Activated T-helper 2 cell treated with anti-CD3 and anti-CD28 coated beads, Interferon-gamma antibody, Interleukin-2, Interleukin-4, amounts not matched to agents 10 μg/mL and 5 μg/mL and 100 μg/mL, durations not matched to agents 14 hours and 24 hours and 36 hours (primary cell): ENCODE results near the gene ATOSB. TPM values are rescaled to one million over a fixed set of nuclear protein-coding genes. Genes with fewer than 3 reads are reported as not detected.

ENCODE experiments used
- DNase-seq: peaks from one replicate; pipeline ENCODE4 v3.0.0; 2021; ENCODE audit warnings: low spot score
- H3K27ac Mint-ChIP-seq: one replicate; pipeline ENCODE4 v1.8.0; 2021; ENCODE audit warnings: mixed read lengths
- H3K27me3 Mint-ChIP-seq: one replicate; pipeline ENCODE4 v1.8.0; 2021; ENCODE audit warnings: low read depth, mixed read lengths
- H3K36me3 Mint-ChIP-seq: one replicate; pipeline ENCODE4 v1.8.0; 2021; ENCODE audit warnings: low read depth, mixed read lengths
- H3K4me1 Mint-ChIP-seq: one replicate; pipeline ENCODE4 v1.8.0; 2021; ENCODE audit warnings: low read depth, mixed read lengths
- H3K4me3 Mint-ChIP-seq: one replicate; pipeline ENCODE4 v1.8.0; 2021; ENCODE audit warnings: low read depth, mild to moderate bottlenecking, moderate library complexity, mixed read lengths
- H3K9me3 Mint-ChIP-seq: one replicate; pipeline ENCODE4 v1.8.0; 2021; ENCODE audit warnings: mixed read lengths
- intact Hi-C: fragments of 100-400 bp; cut with micrococcal nuclease; formaldehyde crosslinking; loops from one replicate; pipeline ENCODE4 v1.15.1; 2023
- total RNA-seq: library from RNA; stranded (reverse); gene quantifications from 2 replicates; pipeline ENCODE4 v1.2.3, GENCODE V29; 2022

ATOSB gene
- total RNA-seq, 1 donor from 2014 or later, result 7.0 TPM

DNA sequence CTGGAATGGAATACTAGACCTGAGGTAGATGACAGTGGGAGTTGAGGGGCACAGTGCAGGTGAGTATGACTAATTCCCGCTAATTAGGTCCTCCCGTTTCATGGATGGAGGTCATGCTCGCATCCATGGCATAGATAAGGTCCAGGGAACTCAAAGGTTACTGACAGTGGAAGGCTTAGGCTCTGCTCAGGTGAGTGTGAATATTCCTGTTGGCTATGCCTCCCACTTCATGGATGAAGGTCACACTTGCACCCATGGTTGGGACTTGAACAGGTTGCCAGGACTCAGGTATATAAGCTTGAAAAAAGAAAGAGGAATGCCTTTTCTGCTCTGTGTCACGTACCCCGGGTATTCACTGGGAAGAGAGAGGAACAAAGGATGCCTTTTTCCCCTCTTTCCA, 26.4 kb upstream of the ATOSB start:
- H3K27me3 Mint-ChIP-seq, result no peaks in the 10 kb centered on the region
- intact Hi-C loops, result no loop called here
- H3K27ac Mint-ChIP-seq, result no peak overlapping the region
- H3K4me3 Mint-ChIP-seq, result no peak overlapping the region
- no peaks in the 10 kb centered on the region for H3K36me3 Mint-ChIP-seq
- no peak for DNase-seq
- H3K4me1 Mint-ChIP-seq, result no peaks in the 10 kb centered on the region
- H3K9me3 Mint-ChIP-seq, result peaks cover 30% of the 10 kb centered on the region

DNA sequence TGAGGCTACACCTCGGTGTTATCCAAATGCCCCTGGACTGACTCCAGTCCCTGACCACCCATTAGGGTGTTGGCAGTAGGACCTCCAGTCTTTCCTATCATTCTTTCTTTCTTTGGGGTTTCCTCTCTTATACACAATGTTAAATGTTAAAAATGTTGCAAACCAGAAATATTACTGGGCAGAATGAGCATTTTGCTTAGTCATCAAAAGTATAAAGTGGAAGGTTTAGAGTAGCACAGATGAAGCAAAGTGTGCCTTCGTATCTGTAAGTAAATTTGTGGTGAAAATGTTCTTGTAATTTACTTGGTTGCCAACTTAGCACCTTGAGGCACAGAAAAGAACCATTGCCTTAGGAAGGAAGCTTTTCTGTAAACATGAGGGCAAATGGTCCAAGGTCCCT, 24.4 kb upstream of the ATOSB start:
- no peaks in the 10 kb centered on the region for H3K4me1 Mint-ChIP-seq
- peaks cover 23% of the 10 kb centered on the region for H3K9me3 Mint-ChIP-seq
- intact Hi-C loops, result no loop called here
- H3K4me3 Mint-ChIP-seq, result no peak overlapping the region
- H3K27me3 Mint-ChIP-seq, result no peaks in the 10 kb centered on the region
- DNase-seq, result no peak
- no peak overlapping the region for H3K27ac Mint-ChIP-seq
- H3K36me3 Mint-ChIP-seq, result no peaks in the 10 kb centered on the region

DNA sequence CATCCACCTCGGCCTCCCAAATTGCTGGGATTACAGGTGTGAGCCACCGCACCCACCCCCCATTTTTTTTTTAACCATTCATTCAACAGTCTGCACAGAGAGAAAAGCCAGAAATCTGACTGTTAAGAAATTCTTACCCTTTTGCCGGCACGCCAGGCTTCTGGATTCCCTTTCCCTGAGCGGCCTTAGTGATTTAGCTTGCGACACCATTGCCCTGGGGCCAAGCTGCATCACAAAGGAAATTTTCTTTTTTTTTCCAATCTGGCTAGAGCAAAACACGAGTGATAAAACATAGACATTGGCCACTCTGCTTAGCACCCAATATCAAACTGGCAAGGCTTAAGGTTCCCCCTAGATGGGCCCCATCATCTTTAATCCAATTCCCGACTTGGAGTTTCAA, 21.2 kb upstream of the ATOSB start:
- intact Hi-C loops, result no loop called here
- Mint-ChIP-seq H3K4me1 (no peaks in the 10 kb centered on the region), H3K36me3 (no peaks in the 10 kb centered on the region), H3K27me3 (no peaks in the 10 kb centered on the region), H3K4me3 (no peak overlapping the region), H3K27ac (no peak overlapping the region), H3K9me3 (peaks cover 21% of the 10 kb centered on the region)
- no peak for DNase-seq

DNA sequence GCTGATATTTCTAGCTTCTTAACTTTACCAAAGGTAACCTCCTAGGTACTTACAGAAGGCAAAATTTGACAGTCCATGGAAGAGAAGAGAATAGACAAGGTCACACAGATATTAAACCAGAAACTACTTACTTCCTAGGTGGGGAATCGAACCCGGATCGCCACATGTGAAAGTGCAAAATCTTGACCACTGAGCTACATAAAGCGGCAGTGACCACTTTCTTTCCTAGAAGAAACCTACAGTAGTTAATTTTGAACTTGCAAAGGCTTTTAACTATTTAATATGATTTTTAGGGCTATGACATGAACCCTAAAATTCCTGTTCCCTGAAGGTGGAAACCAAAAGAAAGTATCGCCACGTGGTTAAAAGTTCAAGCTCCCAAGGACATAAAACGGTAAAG, 20.3 kb upstream of the ATOSB start:
- intact Hi-C loops, result no loop called here
- peaks cover 21% of the 10 kb centered on the region for H3K9me3 Mint-ChIP-seq
- no peak for DNase-seq
- no peaks in the 10 kb centered on the region for H3K4me1 Mint-ChIP-seq
- H3K27me3 Mint-ChIP-seq, result no peaks in the 10 kb centered on the region
- H3K36me3 Mint-ChIP-seq, result no peaks in the 10 kb centered on the region
- H3K27ac Mint-ChIP-seq, result no peak overlapping the region
- no peak overlapping the region for H3K4me3 Mint-ChIP-seq

DNA sequence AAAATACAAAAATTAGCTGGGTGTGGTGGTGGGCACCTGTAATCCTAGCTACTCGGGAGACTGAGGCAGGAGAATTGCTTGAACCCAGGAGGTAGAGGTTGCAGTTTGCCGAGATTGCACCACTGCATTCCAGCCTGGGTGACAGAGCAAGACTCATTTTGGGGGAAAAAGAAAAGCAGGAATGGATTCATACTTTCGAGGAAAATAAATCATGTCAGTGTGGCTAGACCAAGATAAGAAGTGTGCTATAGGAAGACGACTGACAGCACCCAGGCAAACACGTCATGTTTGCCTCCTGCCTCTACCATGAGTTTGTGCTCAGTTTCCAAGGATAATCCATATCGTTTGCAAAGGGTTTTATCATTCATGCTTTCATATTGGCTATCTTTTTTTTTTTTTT, 19.3 kb upstream of the ATOSB start:
- no peak for DNase-seq
- Mint-ChIP-seq H3K4me1 (no peaks in the 10 kb centered on the region), H3K27me3 (no peaks in the 10 kb centered on the region), H3K9me3 (peaks cover 17% of the 10 kb centered on the region), H3K36me3 (no peaks in the 10 kb centered on the region), H3K27ac (no peak overlapping the region), H3K4me3 (no peak overlapping the region)
- intact Hi-C loops, result no loop called here

DNA sequence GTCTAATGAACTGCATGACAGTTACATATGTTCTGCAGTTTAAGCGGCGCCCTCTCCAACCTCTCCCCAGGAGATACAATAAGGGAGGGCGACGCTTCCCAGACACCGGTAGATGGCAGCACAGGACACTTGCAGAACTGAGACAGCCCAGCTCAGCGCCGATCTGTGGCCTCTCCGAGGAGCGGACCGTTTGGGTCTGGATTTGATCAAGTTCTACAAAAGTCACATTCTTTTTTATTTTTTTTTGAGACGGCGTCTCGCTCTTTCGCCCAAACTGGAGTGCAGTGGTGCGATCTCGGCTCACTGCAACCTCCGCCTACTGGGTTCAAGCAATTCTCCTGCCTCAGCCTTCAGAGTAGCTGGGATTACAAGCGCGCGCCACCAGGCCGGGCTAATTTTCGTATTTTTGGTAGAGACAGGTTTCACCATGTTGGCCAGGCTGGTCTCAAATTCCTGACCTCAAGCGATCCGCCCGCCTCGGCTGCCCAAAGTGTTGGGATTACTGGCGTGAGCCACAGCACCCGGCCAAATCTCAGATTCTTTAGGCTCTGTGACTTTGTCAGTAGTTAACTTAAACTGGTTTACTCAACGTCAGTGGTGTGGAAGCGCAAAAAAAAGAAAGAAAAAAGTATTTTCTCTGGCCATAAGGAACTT, 1.4 kb upstream of the ATOSB start:
- peaks cover 8% of the 10 kb centered on the region for H3K27me3 Mint-ChIP-seq
- DNase-seq, result peak; percentile 81
- intact Hi-C loops, result loop anchor here (1.0 to 10.0 kb wide), 8 partner anchors 45 to 940 kb away; partner anchors contain the start of genes DNAI1, FAM219A, HINT2 and SPAG8
- H3K9me3 Mint-ChIP-seq, result no peaks in the 10 kb centered on the region
- H3K36me3 Mint-ChIP-seq, result no peaks in the 10 kb centered on the region
- peak overlapping the region; percentile 91 for H3K4me3 Mint-ChIP-seq
- H3K4me1 Mint-ChIP-seq, result peaks cover 36% of the 10 kb centered on the region
- H3K27ac Mint-ChIP-seq, result peak overlapping the region; percentile 89

DNA sequence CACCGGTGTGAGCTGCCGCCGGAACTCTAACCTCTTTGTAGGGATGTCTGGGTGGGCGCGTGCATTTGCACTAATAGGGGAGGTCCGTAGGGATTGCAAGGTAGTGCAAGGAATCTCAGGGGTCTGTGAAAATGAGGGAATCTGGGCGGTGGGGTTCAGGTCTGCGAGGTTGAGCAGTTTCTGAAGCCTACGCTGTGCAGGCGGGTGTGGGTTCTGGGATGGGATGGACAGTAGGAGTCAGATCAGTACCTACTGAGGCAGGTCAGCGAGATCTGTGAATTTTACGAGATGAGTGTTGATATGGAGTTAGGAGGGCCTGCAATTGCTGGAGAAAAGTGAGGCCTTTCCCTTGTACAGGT, 856 bp upstream of the ATOSB start:
- peaks cover 6% of the 10 kb centered on the region for H3K27me3 Mint-ChIP-seq
- H3K36me3 Mint-ChIP-seq, result no peaks in the 10 kb centered on the region
- no peaks in the 10 kb centered on the region for H3K9me3 Mint-ChIP-seq
- peak overlapping the region; percentile 91 for H3K4me3 Mint-ChIP-seq
- intact Hi-C loops, result loop anchor here (1.0 to 10.0 kb wide), 8 partner anchors 46 to 939 kb away; partner anchors contain the start of genes DNAI1, FAM219A, HINT2 and SPAG8
- H3K4me1 Mint-ChIP-seq, result peaks cover 40% of the 10 kb centered on the region
- H3K27ac Mint-ChIP-seq, result peak overlapping the region; percentile 89
- DNase-seq, result no peak

DNA sequence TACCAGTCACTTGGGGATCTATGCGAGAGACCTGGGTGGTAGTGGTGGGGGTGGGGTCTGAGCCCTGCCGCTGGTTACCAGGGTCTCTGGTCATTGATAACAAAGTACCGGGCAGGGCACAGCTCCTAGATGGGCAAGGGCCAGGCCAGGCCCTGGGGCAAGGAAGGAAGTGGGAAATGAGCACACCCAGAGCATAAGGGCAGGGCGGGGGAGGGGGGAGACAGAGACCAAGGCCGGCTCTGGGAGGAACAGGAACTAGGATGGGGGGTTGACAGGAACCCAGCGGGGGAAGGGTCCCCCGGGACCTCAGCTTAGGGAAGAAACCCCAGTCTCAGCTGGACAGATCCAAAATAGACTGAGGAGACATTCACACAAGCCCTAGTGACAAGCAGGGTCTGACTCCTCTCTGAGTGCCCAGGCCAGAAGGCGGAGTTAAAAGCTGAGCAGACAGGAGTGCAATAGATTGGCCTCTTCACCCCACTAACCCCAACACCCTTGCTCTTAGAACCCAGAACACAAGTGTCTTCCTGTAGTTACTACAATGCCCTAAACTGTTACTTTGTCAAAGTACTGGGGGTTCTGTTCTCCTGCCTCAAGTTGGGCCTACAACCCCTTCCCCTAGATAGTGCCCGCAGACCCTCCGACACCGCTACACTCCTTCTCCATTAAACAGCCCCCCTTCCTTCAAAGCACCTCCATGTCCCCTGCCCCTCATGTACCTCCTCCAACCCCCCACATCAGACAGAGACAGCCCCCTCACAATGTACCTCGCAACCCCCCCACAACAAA, 628 bp downstream of the ATOSB start:
- Mint-ChIP-seq H3K9me3 (no peaks in the 10 kb centered on the region), H3K4me3 (peak overlapping the region; percentile 91), H3K4me1 (peaks cover 45% of the 10 kb centered on the region), H3K27me3 (peaks cover under 1% of the 10 kb centered on the region), H3K27ac (peak overlapping the region; percentile 89), H3K36me3 (no peaks in the 10 kb centered on the region)
- intact Hi-C loops, result loop anchor here (1.0 to 10.0 kb wide), 6 partner anchors 47 to 938 kb away; partner anchors contain the start of genes DNAI1, DNAJB5, FAM219A and HINT2
- peak; percentile 43 for DNase-seq

DNA sequence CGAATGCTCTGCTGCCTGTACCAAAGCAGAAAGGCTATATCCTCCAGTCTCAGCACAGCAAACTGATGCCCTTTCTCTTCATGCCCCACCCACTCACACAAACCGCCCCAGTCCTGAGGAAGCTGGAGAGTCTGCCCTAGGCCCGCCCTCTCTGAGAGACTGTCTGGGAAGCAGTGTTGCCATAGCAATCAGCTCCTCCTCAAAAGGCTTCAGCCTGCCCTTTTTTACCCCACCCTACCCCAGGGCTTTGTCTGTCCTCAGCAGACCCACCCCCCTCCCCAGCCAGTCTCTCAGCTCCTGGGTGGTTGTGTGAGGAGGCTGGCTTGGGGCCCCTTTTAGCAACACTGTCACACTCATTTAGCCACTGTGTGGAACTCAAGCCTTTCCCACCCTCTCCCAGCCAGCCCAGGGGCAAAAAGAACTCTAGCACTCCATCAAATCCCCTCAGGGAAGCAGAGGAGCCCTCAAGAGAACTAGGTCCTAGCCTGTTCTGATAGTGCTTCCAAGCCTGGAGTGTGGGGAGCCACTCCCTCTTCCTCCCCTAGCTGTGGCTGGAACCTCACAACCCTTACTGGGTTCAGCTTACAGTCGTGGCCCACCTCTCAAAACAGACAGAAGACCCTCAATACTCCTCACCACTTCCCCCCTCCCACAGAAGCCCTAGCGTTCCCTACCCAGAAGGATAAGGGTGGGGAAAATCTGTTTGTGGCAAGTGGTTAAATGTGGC, 1.4 kb downstream of the ATOSB start:
- Mint-ChIP-seq H3K9me3 (no peaks in the 10 kb centered on the region), H3K4me1 (peaks cover 45% of the 10 kb centered on the region), H3K36me3 (no peaks in the 10 kb centered on the region), H3K27ac (peak overlapping the region; percentile 89), H3K4me3 (peak overlapping the region; percentile 91), H3K27me3 (no peaks in the 10 kb centered on the region)
- intact Hi-C loops, result loop anchor here (1.0 to 10.0 kb wide), 4 partner anchors 127 to 701 kb away; partner anchors contain the start of genes DNAI1, DNAJB5, FAM219A and HINT2
- peak; percentile 79 for DNase-seq

DNA sequence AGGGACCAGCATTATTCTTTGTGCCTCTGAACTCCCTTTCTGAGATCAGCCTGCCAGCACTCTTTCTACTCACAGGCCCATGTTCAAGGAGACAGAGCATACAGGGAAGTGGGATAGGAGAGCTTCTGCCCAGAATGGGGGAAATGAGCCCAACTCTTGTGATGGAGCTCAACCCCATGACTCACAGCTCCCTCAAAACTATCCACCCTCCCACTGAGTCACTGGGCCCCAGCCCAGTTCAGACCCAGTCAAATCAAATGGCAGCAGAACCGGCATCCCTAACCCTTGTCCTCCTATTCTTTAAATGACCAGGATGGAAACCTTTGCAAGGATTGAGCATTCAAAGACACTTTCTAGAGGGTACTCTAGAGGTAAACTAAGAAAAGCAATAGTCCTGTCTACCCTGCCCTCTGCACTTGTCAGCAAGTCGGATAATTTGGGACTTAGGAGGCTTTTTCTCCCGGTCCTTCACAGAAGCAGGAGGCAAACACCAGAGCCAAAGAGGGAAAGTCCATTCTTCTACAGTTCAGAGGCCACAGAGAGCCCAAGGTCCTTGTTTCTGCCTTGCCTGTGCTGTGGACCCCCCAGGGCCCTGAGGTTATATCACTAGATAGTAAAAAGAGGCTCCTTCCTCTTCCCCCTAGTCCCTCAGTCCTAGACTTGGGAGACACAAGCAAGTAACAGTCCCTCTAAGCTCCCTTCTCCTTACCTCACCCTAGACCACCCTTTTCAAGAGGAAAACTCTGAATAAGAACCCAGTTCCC, 3.2 kb downstream of the ATOSB start:
- Mint-ChIP-seq H3K27ac (peak overlapping the region; percentile 81), H3K27me3 (no peaks in the 10 kb centered on the region), H3K4me1 (peaks cover 45% of the 10 kb centered on the region), H3K36me3 (no peaks in the 10 kb centered on the region), H3K9me3 (no peaks in the 10 kb centered on the region), H3K4me3 (peak overlapping the region; percentile 71)
- intact Hi-C loops, result loop anchor here (5.0 to 10.0 kb wide), 3 partner anchors 125 to 702 kb away; partner anchors contain the start of genes DNAI1, DNAJB5, FAM219A and HINT2
- no peak for DNase-seq

DNA sequence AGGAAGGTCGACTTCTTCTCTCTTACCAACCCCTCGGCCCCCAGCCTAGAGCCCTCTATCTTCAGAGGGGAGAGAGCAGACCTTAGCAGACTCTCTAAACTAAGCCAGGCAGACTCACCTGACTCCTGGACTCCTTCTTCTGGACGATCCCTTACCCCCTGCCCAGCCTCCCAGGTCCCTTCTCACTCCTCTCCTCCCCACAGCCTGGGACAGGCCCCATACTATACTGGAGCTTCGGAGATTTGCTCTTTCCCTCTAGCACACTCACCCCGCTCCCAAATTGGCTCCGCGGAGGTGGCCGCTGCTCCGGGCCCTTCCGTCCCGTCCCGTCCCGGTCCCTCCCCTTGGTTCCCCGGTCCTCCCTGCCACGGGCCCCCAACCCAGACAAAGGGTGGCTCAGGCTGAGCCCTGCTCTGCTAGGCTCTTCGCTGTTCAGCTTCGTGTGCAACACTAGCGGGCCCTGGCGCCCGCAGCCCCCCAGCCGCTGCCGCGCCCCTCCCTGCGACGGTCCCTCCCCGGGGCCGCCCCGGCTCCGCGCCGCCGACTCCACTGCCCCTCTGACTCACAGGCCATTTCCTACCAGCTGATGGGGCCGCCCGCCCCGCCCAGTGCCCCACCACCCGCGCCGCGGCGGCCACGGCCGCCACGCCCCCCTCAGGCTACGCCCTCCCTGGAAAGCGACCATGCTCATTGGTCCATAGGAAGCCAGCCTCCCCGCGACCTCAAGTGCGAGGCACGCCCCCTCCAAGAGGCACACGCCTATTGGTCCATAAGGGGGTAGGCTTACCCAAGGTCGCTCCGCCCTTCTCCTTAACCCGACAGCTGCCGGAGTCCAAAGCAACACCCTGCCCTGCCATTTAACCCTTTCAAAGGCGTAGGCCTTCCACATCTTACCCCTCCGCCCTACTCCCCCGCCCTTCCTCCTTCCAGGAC, 4.4 kb downstream of the ATOSB start:
- Mint-ChIP-seq H3K4me3 (peak overlapping the region; percentile 71), H3K27me3 (no peaks in the 10 kb centered on the region), H3K27ac (peak overlapping the region; percentile 81), H3K36me3 (peaks cover 4% of the 10 kb centered on the region), H3K9me3 (no peaks in the 10 kb centered on the region), H3K4me1 (peaks cover 35% of the 10 kb centered on the region)
- DNase-seq, result peak; percentile 93
- intact Hi-C loops, result loop anchor here (1.0 to 10.0 kb wide), 6 partner anchors 8 to 704 kb away; partner anchors contain the start of genes DNAI1, DNAJB5, FAM219A and HINT2
